Endothelial cell of hepatic sinusoid (primary cell): ENCODE results near the gene DAGLA.

Experiments used
- in situ Hi-C: cut with HindIII; loops from 2 replicates; pipeline ENCODE4 v1.10.0; 2017; ENCODE audit warnings: low sequenced_read_pairs

DAGLA gene

GRCh38 chr11:61793083-61793828 lies 113.1 kb downstream of the DAGLA start:
- in situ Hi-C loops: loop anchor here (5.0 to 10.0 kb wide), 4 partner anchors 52 to 134 kb away; no protein-coding TSS in a partner anchor

DNA sequence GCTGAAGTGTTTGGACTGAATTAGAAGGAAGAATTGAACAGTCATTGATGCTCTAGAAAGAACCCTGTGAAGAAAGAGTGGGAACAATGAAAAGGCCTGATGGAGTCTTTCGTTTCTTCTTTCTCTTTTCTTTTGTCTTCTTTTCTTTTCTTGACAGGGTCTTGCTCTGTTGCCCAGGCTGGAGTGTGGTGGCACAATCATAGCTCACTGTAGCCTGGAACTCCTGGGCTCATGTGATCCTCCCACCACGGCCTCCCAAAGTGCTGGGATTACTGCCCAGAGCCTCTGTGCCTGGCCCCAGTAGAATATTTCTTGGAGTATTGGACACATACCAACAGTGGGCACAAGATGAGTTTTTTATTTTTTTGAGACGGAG lies 113.6 kb downstream of the DAGLA start:
- in situ Hi-C loops: loop anchor here (5.0 to 10.0 kb wide), 4 partner anchors 51 to 133 kb away; no protein-coding TSS in a partner anchor

DNA sequence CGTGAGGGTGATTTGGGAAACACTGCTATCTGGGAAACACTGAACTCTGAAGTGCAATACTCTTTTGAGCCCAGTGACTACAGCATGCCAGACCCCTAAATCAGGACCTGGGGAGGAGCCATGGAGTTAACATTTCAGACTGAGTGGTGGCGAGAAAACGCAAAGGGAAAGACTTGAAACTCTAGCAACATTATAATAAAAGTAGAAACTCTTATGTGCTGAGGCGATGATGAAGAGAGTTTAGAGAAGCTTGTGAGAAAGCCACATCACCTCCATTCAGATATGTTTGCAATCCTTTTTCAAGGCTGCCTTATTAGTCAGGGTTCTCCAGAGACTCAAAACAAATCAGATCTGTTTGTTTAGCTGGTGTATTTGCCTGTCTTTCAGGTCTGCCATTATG lies 114.4 kb downstream of the DAGLA start:
- in situ Hi-C loops: loop anchor here (5.0 to 10.0 kb wide), 4 partner anchors 50 to 133 kb away; no protein-coding TSS in a partner anchor

GRCh38 chr11:61795459-61795858 lies 115.3 kb downstream of the DAGLA start:
- in situ Hi-C loops: loop anchor here (10.0 kb wide), 1 partner anchor 49 kb away; no protein-coding TSS in a partner anchor

DNA sequence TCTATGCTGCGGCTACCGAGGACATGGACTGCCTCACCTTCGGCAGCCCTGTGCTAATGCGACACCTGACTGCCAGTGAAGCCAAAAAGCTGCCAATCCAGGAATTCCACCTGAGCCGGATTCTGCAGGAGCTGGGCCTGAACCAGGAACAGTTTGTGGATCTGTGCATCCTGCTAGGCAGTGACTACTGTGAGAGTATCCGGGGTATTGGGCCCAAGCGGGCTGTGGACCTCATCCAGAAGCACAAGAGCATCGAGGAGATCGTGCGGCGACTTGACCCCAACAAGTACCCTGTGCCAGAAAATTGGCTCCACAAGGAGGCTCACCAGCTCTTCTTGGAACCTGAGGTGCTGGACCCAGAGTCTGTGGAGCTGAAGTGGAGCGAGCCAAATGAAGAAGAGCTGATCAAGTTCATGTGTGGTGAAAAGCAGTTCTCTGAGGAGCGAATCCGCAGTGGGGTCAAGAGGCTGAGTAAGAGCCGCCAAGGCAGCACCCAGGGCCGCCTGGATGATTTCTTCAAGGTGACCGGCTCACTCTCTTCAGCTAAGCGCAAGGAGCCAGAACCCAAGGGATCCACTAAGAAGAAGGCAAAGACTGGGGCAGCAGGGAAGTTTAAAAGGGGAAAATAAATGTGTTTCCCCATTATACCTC lies 115.8 kb downstream of the DAGLA start:
- in situ Hi-C loops: loop anchor here (10.0 kb wide), 1 partner anchor 49 kb away; no protein-coding TSS in a partner anchor
